SKM-1 (cell line): Measurements from ENCODE around the gene PNKP.
A peak's percentile ranks its signal among the peaks of the same experiment; 100 is the strongest.

ENCODE experiments used
- DNase-seq: peaks from one replicate; lab custom pipeline; 2025; ENCODE audit not compliant: unreplicated experiment; lab: John Stamatoyannopoulos, UW

Gene PNKP

DNA sequence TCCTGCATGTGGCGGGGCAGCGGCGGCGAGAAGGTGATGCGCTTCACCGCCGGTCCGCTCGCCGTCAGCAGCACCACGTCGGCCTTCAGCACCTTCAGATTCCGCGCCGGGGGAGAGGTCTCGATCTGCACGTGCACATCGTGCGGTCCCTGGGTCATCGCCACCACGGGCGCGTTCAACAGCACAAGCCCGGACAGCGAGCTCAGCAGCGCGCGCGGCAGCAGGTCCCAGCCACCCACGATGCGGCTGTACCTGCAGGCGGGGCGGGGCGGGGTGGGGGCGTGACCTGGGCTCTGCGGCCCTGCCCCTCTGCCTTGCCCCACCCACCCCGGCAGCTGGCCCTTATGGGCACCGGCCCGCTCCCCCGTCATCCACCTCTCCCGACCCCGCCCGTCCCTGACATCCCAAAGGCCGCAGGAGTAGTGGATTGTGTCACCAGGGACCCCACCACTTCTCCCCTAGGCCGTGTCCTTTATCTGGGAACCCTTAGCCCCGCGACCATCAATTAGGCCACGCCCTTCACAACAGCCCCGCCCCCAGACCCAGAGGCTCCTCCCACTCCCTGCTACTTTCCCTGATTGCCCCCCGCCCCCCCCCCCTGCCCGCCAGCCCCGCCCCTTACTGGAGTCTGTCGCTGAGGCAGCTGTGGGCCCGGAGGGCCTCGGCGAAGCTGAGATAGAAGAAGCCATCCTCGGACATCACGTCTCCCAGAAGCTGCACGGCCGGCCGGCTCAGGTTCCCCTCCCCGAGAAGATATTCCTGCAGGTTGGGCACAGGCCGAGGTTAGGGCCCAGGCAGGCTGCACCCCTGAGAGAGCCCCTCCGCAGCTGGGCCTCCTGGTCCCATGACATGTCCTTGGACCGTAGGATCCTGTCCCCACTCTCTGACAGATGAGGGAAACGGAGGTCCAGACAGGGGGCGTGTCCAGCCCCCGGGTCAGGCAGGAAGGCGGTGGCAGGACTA lies 23.3 kb upstream of the PNKP start:
- no peak for DNase-seq

DNA sequence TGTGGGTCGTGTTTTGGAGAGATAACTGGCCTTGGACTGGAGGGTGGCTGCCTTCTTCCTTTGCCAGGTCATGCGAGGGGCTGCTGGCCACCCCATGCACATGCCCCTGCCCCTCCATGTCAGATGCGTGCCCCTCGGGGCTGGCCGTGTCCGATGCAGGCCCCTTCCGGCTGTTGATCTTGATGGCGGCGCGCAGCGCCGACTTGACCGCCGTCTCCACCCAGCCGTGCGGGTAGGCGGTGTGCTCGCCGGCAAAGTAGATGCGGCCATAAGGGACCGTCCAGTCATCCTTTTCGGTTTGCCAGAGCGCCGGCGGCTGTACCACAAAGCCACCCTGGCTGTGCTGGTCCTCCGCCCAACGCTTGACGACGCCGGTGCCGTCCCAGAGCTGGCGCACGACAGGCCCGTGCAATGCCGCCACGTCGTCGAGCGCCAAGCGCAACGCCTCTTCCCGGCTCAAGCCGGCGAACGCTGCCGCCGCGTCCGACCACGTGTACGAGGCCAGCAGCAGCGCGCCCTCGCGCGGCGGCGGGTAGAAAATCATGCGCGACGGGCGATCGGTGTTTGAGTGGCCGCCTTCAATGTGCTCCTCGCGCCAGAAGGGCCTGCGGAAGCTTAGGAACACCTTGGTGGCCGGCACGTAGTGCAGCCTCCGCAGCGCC lies 22.4 kb upstream of the PNKP start:
- no peak for DNase-seq

GRCh38 chr19:49889038-49889686 lies 21.8 kb upstream of the PNKP start:
- DNase-seq = no peak

- DNase-seq = no peak
These were observed 21.1 kb upstream of the PNKP start for GRCh38 chr19:49888510-49888824.

GRCh38 chr19:49887665-49888509 lies 20.5 kb upstream of the PNKP start:
- DNase-seq = no peak

GRCh38 chr19:49887037-49887664 lies 19.8 kb upstream of the PNKP start:
- DNase-seq = no peak

DNA sequence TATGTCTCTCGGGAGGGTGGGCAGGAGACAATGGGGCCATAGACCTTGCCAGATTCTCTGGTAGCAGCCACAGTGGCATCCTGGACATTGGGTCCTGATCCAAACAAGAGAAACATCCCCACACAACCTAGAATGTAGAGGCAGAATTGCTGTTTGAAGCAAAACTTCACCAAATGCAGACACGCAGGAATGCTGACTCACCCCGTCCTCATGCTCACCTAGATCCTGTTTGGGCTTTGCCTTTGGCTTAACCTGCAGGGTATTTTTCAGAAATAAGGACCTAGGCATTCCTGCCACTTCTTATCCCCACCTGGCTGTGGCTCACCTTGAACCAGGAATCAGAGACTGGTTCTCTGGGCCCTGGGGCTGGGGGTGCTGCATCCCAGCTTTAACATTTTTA lies 17.4 kb upstream of the PNKP start:
- no peak for DNase-seq

- no peak for DNase-seq
These were observed 16.7 kb upstream of the PNKP start for GRCh38 chr19:49884109-49884508.

- DNase-seq = no peak
These were observed 15.7 kb upstream of the PNKP start for GRCh38 chr19:49883094-49883493.

GRCh38 chr19:49882643-49883042 lies 15.3 kb upstream of the PNKP start:
- DNase-seq = no peak

GRCh38 chr19:49881672-49882394 lies 14.5 kb upstream of the PNKP start:
- no peak for DNase-seq

GRCh38 chr19:49881186-49881585 lies 13.8 kb upstream of the PNKP start:
- no peak for DNase-seq

GRCh38 chr19:49880162-49880869 lies 12.9 kb upstream of the PNKP start:
- no peak for DNase-seq

GRCh38 chr19:49879243-49879963 lies 12.0 kb upstream of the PNKP start:
- DNase-seq = no peak

GRCh38 chr19:49878744-49879070 lies 11.3 kb upstream of the PNKP start:
- DNase-seq = no peak

GRCh38 chr19:49877879-49878743 lies 10.7 kb upstream of the PNKP start:
- peak; percentile 38 for DNase-seq

DNA sequence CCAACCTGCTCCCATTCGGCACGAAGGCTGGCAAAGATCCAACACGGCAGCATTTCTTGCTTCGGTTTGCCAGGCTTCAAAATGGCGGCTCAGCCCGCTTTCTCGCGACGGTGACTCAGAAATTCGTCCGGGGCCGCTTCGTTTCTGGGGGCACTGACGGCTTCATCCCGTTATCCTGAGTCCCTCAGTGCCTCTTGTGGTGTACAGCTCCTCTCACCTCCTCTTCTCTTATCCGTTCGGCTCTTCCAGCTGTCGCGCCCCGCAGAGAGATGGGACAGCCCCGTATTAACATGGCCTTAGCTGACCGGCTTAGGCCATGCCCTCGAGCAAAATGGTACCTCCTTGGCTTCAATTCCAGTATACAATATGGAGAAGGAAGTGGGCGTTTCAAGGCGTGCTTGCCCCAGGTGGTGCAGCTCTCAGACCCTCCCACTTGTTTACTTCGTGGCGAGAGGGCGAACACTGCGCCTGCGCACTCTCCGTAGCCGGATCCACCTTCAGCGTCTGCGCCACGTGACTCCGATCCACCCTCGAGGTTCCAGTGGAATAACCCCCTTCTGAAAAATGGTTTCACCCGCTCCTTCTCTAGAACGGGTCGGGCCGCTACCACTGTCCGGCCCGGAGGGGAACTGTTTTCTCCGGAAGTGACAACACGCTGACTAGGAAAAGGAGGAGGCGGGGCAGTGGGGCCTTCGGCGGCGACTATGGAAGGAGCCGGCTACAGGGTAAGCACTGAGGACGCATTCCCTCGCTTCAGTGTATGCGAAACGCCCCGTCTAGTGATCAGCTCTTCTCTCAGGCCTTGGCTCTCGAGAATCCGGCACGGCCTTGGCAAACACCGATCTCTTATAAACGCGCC lies 9.9 kb upstream of the PNKP start, which contains the start of the genes AKT1S1 and TBC1D17:
Gene AKT1S1, minus strand, starts transcription at position 336 of the 859 bp plus-strand sequence. CDS start 4,060 bp downstream, outside the sequence.
Gene TBC1D17, plus strand, starts transcription at position 683 of the 859 bp plus-strand sequence. Its CDS starts 22 bp downstream, at position 705.
- DNase-seq = peak; percentile 87
